WTC11 (cell line): ENCODE data around the gene MOV10. TPM values are rescaled to one million over a fixed set of nuclear protein-coding genes. Genes with fewer than 3 reads are reported as not detected.
A peak's percentile ranks its signal among the peaks of the same experiment; 100 is the strongest.
"Not testable (repeated sequence)": the region's sequence is repeated elsewhere in the genome, so short reads cannot be mapped to it uniquely, and the experiment has no call there.

ENCODE experiments used
- ATAC-seq: fragments of 200-7000 bp; cut with Tn5 transposase; 2 replicates; pipeline ENCODE4 v1.10.0; 2021; ENCODE audit warnings: mild to moderate bottlenecking, moderate library complexity
- CTCF ChIA-PET: fragments of 300-600 bp; sonication (Branson Sonifier 250); formaldehyde crosslinking; loops from one replicate; lab custom pipeline; 2021; ENCODE audit warnings: antibody characterized with exemption; lab: Charles Lee
- POLR2A ChIA-PET: fragments of 350-600 bp; sonication (Branson Sonifier 250); formaldehyde crosslinking; loops from one replicate; lab custom pipeline; 2021; ENCODE audit warnings: antibody characterized with exemption; lab: Charles Lee
- DNase-seq: peaks from one replicate; pipeline ENCODE4 v3.0.0; 2021; ENCODE audit warnings: low spot score
- H3K27ac Mint-ChIP-seq: 2 replicates; pipeline ENCODE4 v1.8.0; 2021; ENCODE audit warnings: mixed read lengths
- H3K27me3 Mint-ChIP-seq: 2 replicates; pipeline ENCODE4 v1.8.0; 2021; ENCODE audit warnings: low read depth, mild to moderate bottlenecking, moderate library complexity, mixed read lengths
- H3K36me3 Mint-ChIP-seq: 2 replicates; pipeline ENCODE4 v1.8.0; 2021; ENCODE audit warnings: mixed read lengths
- H3K4me1 Mint-ChIP-seq: 2 replicates; pipeline ENCODE4 v1.8.0; 2022; ENCODE audit warnings: mixed read lengths
- H3K4me3 Mint-ChIP-seq: 2 replicates; pipeline ENCODE4 v1.8.0; 2021; ENCODE audit warnings: mild to moderate bottlenecking, moderate library complexity, mixed read lengths
- H3K9me3 Mint-ChIP-seq: 2 replicates; pipeline ENCODE4 v1.8.0; 2021; ENCODE audit warnings: mixed read lengths
- ARID4B ChIP-seq: sonication (generic); formaldehyde crosslinking; IDR thresholded peaks from 2 replicates; pipeline ENCODE4 v1.8.0; 2023; ENCODE audit warnings: missing genetic modification reagents, mild to moderate bottlenecking, borderline replicate concordance
- E2F5 ChIP-seq: sonication (generic); formaldehyde crosslinking; IDR thresholded peaks from 2 replicates; pipeline ENCODE4 v1.8.1; 2022; ENCODE audit warnings: mild to moderate bottlenecking, moderate library complexity, missing genetic modification reagents
- HMGXB4 ChIP-seq: sonication (generic); formaldehyde crosslinking; IDR thresholded peaks from 2 replicates; pipeline ENCODE4 v1.8.1; 2023; ENCODE audit warnings: mild to moderate bottlenecking, moderate library complexity, missing genetic modification reagents
- RELA ChIP-seq: sonication (generic); formaldehyde crosslinking; IDR thresholded peaks from 2 replicates; pipeline ENCODE4 v1.8.1; 2022; ENCODE audit warnings: missing genetic modification reagents, mild to moderate bottlenecking, borderline replicate concordance
- SMAD3 ChIP-seq: sonication (generic); formaldehyde crosslinking; IDR thresholded peaks from 2 replicates; pipeline ENCODE4 v1.8.0; 2022; ENCODE audit warnings: missing genetic modification reagents, mild to moderate bottlenecking, borderline replicate concordance
- SP1 ChIP-seq: sonication (generic); formaldehyde crosslinking; conservative IDR thresholded peaks from 2 replicates; pipeline ENCODE4 v1.8.1; 2022; ENCODE audit warnings: missing genetic modification reagents
- TEAD4 ChIP-seq: sonication (generic); formaldehyde crosslinking; IDR thresholded peaks from 2 replicates; pipeline ENCODE4 v1.8.0; 2022; ENCODE audit warnings: mild to moderate bottlenecking, missing genetic modification reagents
- TP53 ChIP-seq: sonication (generic); formaldehyde crosslinking; IDR thresholded peaks from 2 replicates; pipeline ENCODE4 v1.8.1; 2023; ENCODE audit warnings: mild to moderate bottlenecking, missing genetic modification reagents
- USF2 ChIP-seq: sonication (generic); formaldehyde crosslinking; IDR thresholded peaks from 2 replicates; pipeline ENCODE4 v1.8.1; 2023; ENCODE audit warnings: mild to moderate bottlenecking, missing genetic modification reagents, moderate library complexity
- ZNF281 ChIP-seq: sonication (generic); formaldehyde crosslinking; IDR thresholded peaks from 2 replicates; pipeline ENCODE4 v1.8.0; 2023; ENCODE audit warnings: mild to moderate bottlenecking, missing genetic modification reagents
- ZNF396 ChIP-seq: fragments of 250-450 bp; sonication (Bioruptor Pico); IDR thresholded peaks from 2 replicates; pipeline ENCODE4 v1.8.0; 2021; ENCODE audit warnings: mild to moderate bottlenecking, moderate library complexity, borderline replicate concordance
- ZNF425 ChIP-seq: fragments of 250-450 bp; sonication (Bioruptor Pico); conservative IDR thresholded peaks from 2 replicates; pipeline ENCODE4 v1.9.0; 2021; ENCODE audit warnings: mild to moderate bottlenecking
- ZNF532 ChIP-seq: fragments of 250-450 bp; sonication (Bioruptor Pico); IDR thresholded peaks from 2 replicates; pipeline ENCODE4 v1.9.0; 2021; ENCODE audit warnings: mild to moderate bottlenecking, borderline replicate concordance
- total RNA-seq: library from RNA; stranded (reverse); gene quantifications from 3 replicates; pipeline ENCODE4 v1.2.3, GENCODE V29; 2021

MOV10 gene
- total RNA-seq, 1 experiment from 2014 or later, result 80.7 TPM

GRCh38 chr1:112723511-112723839 is 49.0 kb downstream of the MOV10 start (continued):
- TF ChIP-seq ARID4B (CRISPR knock-in tag) (no peak), ZNF532 (CRISPR knock-in tag) (no peak), ZNF396 (CRISPR knock-in tag) (no peak), E2F5 (no peak), SP1 (CRISPR knock-in tag) (no peak)

- ATAC-seq, H3K36me3 Mint-ChIP-seq, DNase-seq, H3K4me3 Mint-ChIP-seq, H3K9me3 Mint-ChIP-seq, H3K27ac Mint-ChIP-seq, POLR2A ChIA-PET: not testable (repeated sequence)
- H3K27me3 Mint-ChIP-seq, result peaks cover 57% of the 10 kb centered on the region
- H3K4me1 Mint-ChIP-seq, result peaks cover 19% of the 10 kb centered on the region
- CTCF ChIA-PET, result interaction anchor here (2.0 to 12.5 kb wide), 2 partner anchors 18 to 79 kb away, joined by 5 to 373 read pairs; no protein-coding TSS in a partner anchor
Measured at GRCh38 chr1:112724240-112724639, 49.8 kb downstream of the MOV10 start.

- POLR2A ChIA-PET, result no interaction called here
- CTCF ChIA-PET, result interaction anchor here (1.4 kb wide), 3 partner anchors 8 to 17 kb away, joined by 3 to 6 read pairs (median 3); partner anchors contain the start of gene PPM1J
- Mint-ChIP-seq H3K9me3 (peaks cover 5% of the 10 kb centered on the region), H3K4me3 (no peak overlapping the region), H3K36me3 (0 out of 2 replicates have a peak, but pooled peaks cover 3% of the 10 kb centered on the region), H3K27ac (no peak overlapping the region), H3K27me3 (peaks cover 30% of the 10 kb centered on the region), H3K4me1 (peaks cover 10% of the 10 kb centered on the region)
- no peak for TF ChIP-seq ZNF396 (CRISPR knock-in tag)
- TF ChIP-seq ZNF281 (CRISPR knock-in tag), result no peak
- TF ChIP-seq SMAD3 (CRISPR knock-in tag), result no peak
- no peak for TF ChIP-seq USF2 (CRISPR knock-in tag)
- TF ChIP-seq RELA (CRISPR knock-in tag), result no peak
- TF ChIP-seq HMGXB4, result no peak
- TF ChIP-seq TP53 (CRISPR knock-in tag), result no peak
- TF ChIP-seq TEAD4 (CRISPR knock-in tag), result no peak
- no peak for TF ChIP-seq E2F5
- no peak for TF ChIP-seq ZNF425 (CRISPR knock-in tag)
- DNase-seq (no peak), ATAC-seq (peak; percentile 18; the same call in 1 of the 2 replicates)
Measured at GRCh38 chr1:112727716-112728115, 53.3 kb downstream of the MOV10 start.
